ENCODE measurements around the gene PPP2CA. TPM values are rescaled to one million over a fixed set of nuclear protein-coding genes. Genes with fewer than 3 reads are reported as not detected.

The PPP2CA gene
- total RNA-seq, 4 donors from 2014 or later, result 89.0 to 142 (median 115) TPM

DNA sequence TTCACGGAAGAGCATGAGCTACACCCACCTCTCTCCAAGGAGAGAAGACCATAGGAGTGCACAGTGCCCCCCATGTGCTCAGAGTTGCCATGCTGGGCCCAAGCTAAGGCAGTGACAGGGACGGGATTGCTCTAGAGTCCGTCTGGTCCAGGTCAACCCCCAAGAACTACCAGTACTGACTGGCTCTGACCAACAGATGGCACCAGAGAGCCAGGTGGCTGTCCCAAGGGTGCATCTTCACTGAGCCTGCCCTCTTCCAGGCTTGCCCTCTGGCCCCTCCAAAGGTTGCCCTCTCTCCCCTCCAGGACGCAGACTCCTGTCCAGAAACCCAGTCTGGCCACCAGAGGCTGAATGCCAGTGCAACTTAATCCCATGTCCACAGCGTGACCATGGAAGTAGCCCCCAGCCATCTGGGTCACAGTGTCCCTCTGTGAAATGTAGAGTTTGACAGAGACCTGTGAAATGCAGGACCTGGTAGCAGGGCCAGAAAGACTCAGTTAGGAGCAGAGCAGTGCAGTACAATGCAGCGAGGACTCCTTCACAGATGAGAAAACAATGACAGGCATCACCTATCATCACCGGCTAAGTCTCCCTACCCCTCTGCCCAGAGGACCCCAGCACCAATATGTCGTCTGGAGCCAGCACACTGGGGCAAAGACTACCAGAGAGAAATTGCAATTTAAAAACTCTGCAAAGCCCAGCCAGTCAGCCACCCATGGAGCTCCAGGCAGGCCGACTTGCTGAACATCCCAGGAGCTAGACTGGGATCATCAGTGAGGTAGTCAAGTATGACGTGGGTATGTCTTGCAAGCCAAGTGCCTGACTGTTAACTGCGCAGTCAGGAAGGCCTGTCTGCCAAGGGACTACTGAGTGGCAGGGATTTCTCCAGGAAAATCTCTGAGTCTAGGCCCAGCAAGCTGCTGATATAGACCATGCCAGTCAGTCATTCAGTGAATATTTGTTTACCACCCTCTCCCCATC lies 41.4 kb downstream of the PPP2CA start:
- peaks cover 0 to 8% (median 2%) of the 10 kb centered on the region in 4 donors for H3K4me1 ChIP-seq
- H3K27me3 ChIP-seq, result no peaks in the 10 kb centered on the region
- intact Hi-C loops (cut with DNase I), result loop anchor here (1.0 kb wide), 1 partner anchor 105 kb away; no protein-coding TSS in a partner anchor
- WGBS, result 53% methylated on average over 11 of the region's 11 CpGs
- TF ChIP-seq POLR2A (IDR thresholded peaks at IDR 0.05; ENCODE audit: low read depth) (no peak), POLR2AphosphoS5 (IDR thresholded peaks at IDR 0.05) (peak in 1 of 2 donors; percentile 21), CTCF (IDR thresholded peaks at IDR 0.05) (peak; percentile 81 to 97 (median 90))
- no peaks in the 10 kb centered on the region for H3K36me3 ChIP-seq
- no peak overlapping the region for H3K27ac ChIP-seq (replicated peaks in 1 of 4)
- no peaks in the 10 kb centered on the region for H3K9me3 ChIP-seq
- H3K4me3 ChIP-seq, result no peak overlapping the region
- DNase-seq (ENCODE audit: extremely low spot score), result no peak

DNA sequence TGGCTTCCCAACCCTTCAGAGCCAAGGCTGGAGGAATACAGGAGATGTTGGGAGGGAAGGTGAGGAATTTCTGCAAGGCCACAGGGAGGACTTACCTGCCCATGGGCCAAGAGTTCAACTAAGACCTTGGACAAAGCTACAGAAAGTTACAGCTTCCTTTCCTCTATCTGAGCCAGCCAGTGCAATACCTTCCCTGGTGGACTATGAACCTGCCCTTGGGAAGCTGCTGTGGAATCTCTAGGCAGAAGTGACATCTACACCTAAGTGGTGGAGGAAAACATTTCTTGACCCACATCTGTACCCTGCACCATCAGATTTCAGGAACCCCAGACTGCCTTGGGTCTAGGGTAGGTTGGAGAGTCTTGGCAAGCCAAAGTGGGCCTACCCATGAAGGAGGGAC lies 42.4 kb downstream of the PPP2CA start:
- Histone ChIP-seq H3K36me3 (no peaks in the 10 kb centered on the region), H3K9me3 (no peaks in the 10 kb centered on the region), H3K27me3 (no peaks in the 10 kb centered on the region), H3K4me3 (no peak overlapping the region), H3K4me1 (peaks cover 0 to 8% (median 2%) of the 10 kb centered on the region in 4 donors), H3K27ac (replicated peaks in 1 of 4) (no peak overlapping the region)
- TF ChIP-seq POLR2A (IDR thresholded peaks at IDR 0.05; ENCODE audit: low read depth) (no peak), EP300 (IDR thresholded peaks at IDR 0.05) (no peak), CTCF (IDR thresholded peaks at IDR 0.05) (no peak), POLR2AphosphoS5 (IDR thresholded peaks at IDR 0.05) (no peak)
- DNase-seq (ENCODE audit: extremely low spot score), result no peak
- intact Hi-C loops (cut with DNase I), result no loop called here

GRCh38 chr5:134178096-134178419 lies 47.8 kb downstream of the PPP2CA start:
- no peak for DNase-seq (ENCODE audit: extremely low spot score)
- H3K4me1 ChIP-seq, result peaks cover 27 to 37% (median 34%) of the 10 kb centered on the region in 4 donors
- WGBS, result 80% methylated on average over 1 of the region's 3 CpGs
- H3K9me3 ChIP-seq, result no peaks in the 10 kb centered on the region
- H3K27me3 ChIP-seq, result no peaks in the 10 kb centered on the region
- H3K27ac ChIP-seq (replicated peaks in 1 of 4), result peak overlapping the region in 3 of 4 donors; percentile 95 to 99 (median 99)
- H3K36me3 ChIP-seq, result peaks cover under 1 to 8% (median 6%) of the 10 kb centered on the region in 4 donors
- H3K4me3 ChIP-seq, result peak overlapping the region in 2 of 4 donors; percentile 93 to 94
- no peak for TF ChIP-seq POLR2A (IDR thresholded peaks at IDR 0.05; ENCODE audit: low read depth)
- no peak for TF ChIP-seq CTCF (IDR thresholded peaks at IDR 0.05)
- TF ChIP-seq EP300 (IDR thresholded peaks at IDR 0.05), result no peak
- no peak for TF ChIP-seq POLR2AphosphoS5 (IDR thresholded peaks at IDR 0.05)
- intact Hi-C loops (cut with DNase I), result loop anchor here (5.0 to 10.0 kb wide), 2 partner anchors 49 to 397 kb away; partner anchors contain the start of gene PPP2CA

- Histone ChIP-seq H3K4me1 (peaks cover 28 to 43% (median 38%) of the 10 kb centered on the region in 4 donors), H3K36me3 (peaks cover 6 to 13% (median 11%) of the 10 kb centered on the region in 4 donors), H3K27ac (replicated peaks in 1 of 4) (peak overlapping the region; percentile 95 to 99 (median 98)), H3K9me3 (no peaks in the 10 kb centered on the region), H3K4me3 (peak overlapping the region; percentile 67 to 94 (median 94)), H3K27me3 (no peaks in the 10 kb centered on the region)
- DNase-seq (ENCODE audit: extremely low spot score), result peak; percentile 94
- intact Hi-C loops (cut with DNase I), result loop anchor here (5.0 to 10.0 kb wide), 2 partner anchors 50 to 397 kb away; partner anchors contain the start of gene PPP2CA
- WGBS, result 35% methylated on average over 11 of the region's 29 CpGs
- TF ChIP-seq CTCF (IDR thresholded peaks at IDR 0.05) (no peak), POLR2A (IDR thresholded peaks at IDR 0.05; ENCODE audit: low read depth) (no peak), EP300 (IDR thresholded peaks at IDR 0.05) (no peak), POLR2AphosphoS5 (IDR thresholded peaks at IDR 0.05) (no peak)
Observed at GRCh38 chr5:134177369-134178095, 48.3 kb downstream of the PPP2CA start.
